Measurements from ENCODE around the gene SPATA45.

Gene SPATA45

DNA sequence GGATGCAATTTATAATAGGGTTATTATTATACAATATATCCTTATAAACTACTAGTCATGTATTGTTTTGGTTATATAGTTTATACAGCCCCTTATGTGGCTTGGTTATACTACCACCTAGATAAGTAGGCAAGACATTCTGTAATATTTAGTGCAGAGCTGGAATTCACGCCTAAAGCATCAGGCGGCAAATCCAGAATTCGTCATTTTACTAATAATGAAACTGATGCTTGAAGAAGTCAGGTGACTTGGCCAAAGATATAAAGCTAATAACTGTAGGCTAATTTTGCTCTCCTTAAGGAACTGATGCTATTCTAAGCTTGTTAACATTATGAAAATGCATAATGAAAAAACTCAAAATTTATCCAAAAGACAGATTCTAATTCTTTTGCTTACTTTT, 66.7 kb downstream of the SPATA45 start:
- no peak for DNase-seq (ENCODE audit: low read depth)

Measured in stimulated activated CD8-positive, alpha-beta memory T cell treated with anti-CD3 and anti-CD28 coated beads, Interleukin-12 subunit alpha, Interleukin-12 subunit beta, amount 100 ng/mL, for 1 hour (primary cell).